H9 (cell line): ENCODE measurements around the gene KRT8. TPM values are rescaled to one million over a fixed set of nuclear protein-coding genes. Genes with fewer than 3 reads are reported as not detected.

Source experiments
- DNase-seq: peaks from one replicate; pipeline ENCODE4 v3.0.0-alpha.2; 2017
- H2AFZ ChIP-seq: one replicate; pipeline ENCODE4 v1.6.1; 2013; ENCODE audit warnings: mild to moderate bottlenecking, low read length, control low read depth, moderate library complexity
- H2AK5ac ChIP-seq: 2 replicates; pipeline ENCODE4 v1.6.1; 2013; ENCODE audit warnings: low read length, control low read depth, mixed read lengths; ENCODE audit not compliant: insufficient read length
- H2BK120ac ChIP-seq: one replicate; pipeline ENCODE4 v1.6.1; 2013; ENCODE audit warnings: low read depth, mild to moderate bottlenecking, low read length, control low read depth, inconsistent platforms; ENCODE audit not compliant: poor library complexity, severe bottlenecking
- H2BK12ac ChIP-seq: 2 replicates; pipeline ENCODE4 v1.6.1; 2013; ENCODE audit warnings: low read length, control low read depth, mixed read lengths, low read depth; ENCODE audit not compliant: insufficient read length
- H2BK15ac ChIP-seq: 2 replicates; pipeline ENCODE4 v1.6.1; 2013; ENCODE audit warnings: low read depth, low read length, control low read depth
- H2BK20ac ChIP-seq: one replicate; pipeline ENCODE4 v1.6.1; 2013; ENCODE audit warnings: low read depth, mild to moderate bottlenecking, low read length, control low read depth, inconsistent platforms; ENCODE audit not compliant: poor library complexity, severe bottlenecking
- H2BK5ac ChIP-seq: 2 replicates; pipeline ENCODE4 v1.6.1; 2013; ENCODE audit warnings: low read length, control low read depth, mixed read lengths; ENCODE audit not compliant: insufficient read length
- H3K14ac ChIP-seq: 2 replicates; pipeline ENCODE4 v1.6.1; 2013; ENCODE audit warnings: low read length, control low read depth; ENCODE audit not compliant: insufficient read depth
- H3K18ac ChIP-seq: 2 replicates; pipeline ENCODE4 v1.6.1; 2013; ENCODE audit warnings: low read depth, mild to moderate bottlenecking, mixed read lengths, low read length, control low read depth; ENCODE audit not compliant: insufficient read length
- H3K23ac ChIP-seq: 2 replicates; pipeline ENCODE4 v1.6.1; 2013; ENCODE audit warnings: low read length, control low read depth, mixed read lengths, low read depth; ENCODE audit not compliant: insufficient read length
- H3K23me2 ChIP-seq: 2 replicates; pipeline ENCODE4 v1.6.1; 2013; ENCODE audit warnings: low read depth, mild to moderate bottlenecking, mixed read lengths, low read length, control low read depth; ENCODE audit not compliant: insufficient read length, poor library complexity, severe bottlenecking
- H3K27ac ChIP-seq: 2 replicates; pipeline ENCODE4 v1.5.1; 2013; ENCODE audit warnings: low read length, control low read depth, mixed read lengths, low read depth; ENCODE audit not compliant: insufficient read length
- H3K27me3 ChIP-seq: 2 replicates; pipeline ENCODE4 v1.6.1; 2013; ENCODE audit warnings: low read length, control low read depth, inconsistent platforms; ENCODE audit not compliant: insufficient read depth
- H3K4ac ChIP-seq: 2 replicates; pipeline ENCODE4 v1.6.1; 2013; ENCODE audit warnings: low read depth, mild to moderate bottlenecking, control low read depth, inconsistent platforms, low read length, moderate library complexity
- H3K4me1 ChIP-seq: 2 replicates; pipeline ENCODE4 v1.6.1; 2013; ENCODE audit warnings: low read length, control low read depth, inconsistent platforms; ENCODE audit not compliant: insufficient read depth
- H3K4me2 ChIP-seq: 2 replicates; pipeline ENCODE4 v1.6.1; 2013; ENCODE audit warnings: low read length, control low read depth, mixed read lengths; ENCODE audit not compliant: insufficient read length, insufficient read depth
- H3K56ac ChIP-seq: 2 replicates; pipeline ENCODE4 v1.6.1; 2013; ENCODE audit warnings: low read depth, mild to moderate bottlenecking, mixed read lengths, low read length, control low read depth; ENCODE audit not compliant: insufficient read length
- H3K79me1 ChIP-seq: 2 replicates; pipeline ENCODE4 v1.6.1; 2013; ENCODE audit warnings: low read depth, mild to moderate bottlenecking, moderate library complexity, low read length, control low read depth, inconsistent platforms; ENCODE audit not compliant: insufficient read depth, poor library complexity, severe bottlenecking
- H3K79me2 ChIP-seq: 2 replicates; pipeline ENCODE4 v1.6.1; 2013; ENCODE audit warnings: low read length, control low read depth, inconsistent platforms; ENCODE audit not compliant: insufficient read depth
- H3K9ac ChIP-seq: 2 replicates; pipeline ENCODE4 v1.6.1; 2013; ENCODE audit warnings: low read length, control low read depth, mixed read lengths; ENCODE audit not compliant: insufficient read length; ENCODE audit errors: extremely low read depth
- H3K9me3 ChIP-seq: one replicate; pipeline ENCODE4 v1.6.1; 2013; ENCODE audit warnings: low read depth, low read length, inconsistent platforms; ENCODE audit not compliant: control insufficient read depth
- H3T11ph ChIP-seq: one replicate; pipeline ENCODE4 v1.6.1; 2013; ENCODE audit warnings: mild to moderate bottlenecking, low read length, control low read depth, inconsistent platforms
- H4K20me1 ChIP-seq: one replicate; pipeline ENCODE4 v1.6.1; 2013; ENCODE audit not compliant: control insufficient read depth, insufficient read length, insufficient read depth
- H4K5ac ChIP-seq: 2 replicates; pipeline ENCODE4 v1.6.1; 2013; ENCODE audit warnings: low read depth, mild to moderate bottlenecking, mixed read lengths, low read length, control low read depth; ENCODE audit not compliant: insufficient read length
- H4K8ac ChIP-seq: replicated peaks from 2 replicates; pipeline ENCODE4 v1.6.1; 2013; ENCODE audit warnings: low read length, control low read depth, mixed read lengths, low read depth; ENCODE audit not compliant: insufficient read length
- H4K91ac ChIP-seq: 2 replicates; pipeline ENCODE4 v1.6.1; 2013; ENCODE audit warnings: low read depth, mild to moderate bottlenecking, moderate library complexity, mixed read lengths, low read length, control low read depth; ENCODE audit not compliant: insufficient read length
- H3K27ac Mint-ChIP-seq, 3 experiments: 2 replicates in 2 of 3; 3 replicates in 1 of 3; pipeline ENCODE4 v1.8.0; 2020 to 2021; ENCODE audit warnings: mixed read lengths in 3 of 3, mild to moderate bottlenecking in 1 of 3, moderate library complexity in 1 of 3
- H3K27me3 Mint-ChIP-seq: 2 replicates; pipeline ENCODE4 v1.8.0; 2021; ENCODE audit warnings: low read depth, mild to moderate bottlenecking, moderate library complexity, mixed read lengths
- H3K36me3 Mint-ChIP-seq, 3 experiments: 2 replicates in 2 of 3; 3 replicates in 1 of 3; pipeline ENCODE4 v1.8.0; 2020 to 2021; ENCODE audit warnings: low read depth in 3 of 3, mixed read lengths in 3 of 3; ENCODE audit not compliant: insufficient read depth in 1 of 3
- H3K4me1 Mint-ChIP-seq, 2 experiments: 2 replicates each; pipeline ENCODE4 v1.8.0; 2020; ENCODE audit warnings: mixed read lengths in 2 of 2
- H3K4me3 Mint-ChIP-seq, 2 experiments: 2 replicates in 1 of 2; 3 replicates in 1 of 2; pipeline ENCODE4 v1.8.0; 2020 to 2021; ENCODE audit warnings: mild to moderate bottlenecking in 2 of 2, mixed read lengths in 2 of 2, moderate library complexity in 1 of 2
- H3K9me3 Mint-ChIP-seq, 2 experiments: 2 replicates in 1 of 2; 3 replicates in 1 of 2; pipeline ENCODE4 v1.8.0; 2020; ENCODE audit warnings: mild to moderate bottlenecking in 2 of 2, mixed read lengths in 2 of 2, moderate library complexity in 1 of 2
- WGBS: extraction: QIAGEN DNeasy Blood & Tissue Kit; methylation state at CpG from one replicate; pipeline ENCODE4 v1.1.7; 2013; ENCODE audit warnings: missing lambda C conversion rate, low lambda C conversion rate, mixed read lengths; ENCODE audit not compliant: insufficient read length; ENCODE audit errors: extremely low coverage; 5-methylcytosine and 5-hydroxymethylcytosine counted together
- total RNA-seq: library from RNA; stranded (reverse); gene quantifications from 2 replicates; pipeline ENCODE4 v1.2.1, GENCODE V29; 2021
- TF ChIP-seq, protein P1 (sequence below): fragments of 200-600 bp; sonication (generic); conservative IDR thresholded peaks from 3 replicates; pipeline ENCODE4 v1.8.0; 2021; ENCODE audit warnings: antibody characterized with exemption, mild to moderate bottlenecking

The KRT8 gene
- total RNA-seq, 1 experiment from 2014 or later, result 244 TPM

DNA sequence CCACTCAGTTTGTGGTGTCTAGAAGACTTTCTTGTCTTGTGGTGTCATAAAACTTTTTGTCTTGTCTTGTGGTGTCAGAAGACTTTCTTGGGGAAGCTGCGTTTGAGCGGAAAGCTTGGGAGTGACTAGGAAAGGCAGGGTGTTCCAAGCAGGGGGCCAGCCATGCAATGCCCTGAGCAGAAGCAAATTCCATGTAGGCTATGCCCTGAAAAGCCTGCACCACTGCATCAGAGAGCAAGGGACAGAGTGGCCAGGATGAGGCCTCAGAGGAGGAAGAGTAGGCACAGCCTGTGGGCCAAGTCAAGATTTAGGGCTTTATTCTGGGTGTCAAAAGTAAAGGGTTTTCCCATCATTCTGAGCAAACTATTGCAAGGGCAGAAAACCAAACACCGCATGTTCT, 14.5 kb downstream of the KRT8 start:
- Histone ChIP-seq H4K5ac (no peak overlapping the region), H3K4ac (no peak overlapping the region), H3K14ac (no peak overlapping the region), H3K23me2 (no peaks in the 10 kb centered on the region), H3K9me3 (no peaks in the 10 kb centered on the region), H3K9ac (no peak overlapping the region), H4K8ac (no peak overlapping the region), H2BK12ac (no peak overlapping the region), H3K4me2 (no peak overlapping the region), H2AK5ac (no peak overlapping the region), H3K27ac (no peak overlapping the region), H3K79me2 (no peaks in the 10 kb centered on the region), H2BK5ac (no peak overlapping the region), H2BK120ac (no peak overlapping the region), H3K56ac (no peak overlapping the region), H3K79me1 (no peaks in the 10 kb centered on the region), H2BK20ac (no peak overlapping the region), H3K18ac (no peak overlapping the region), H3T11ph (no peak overlapping the region), H3K4me1 (no peaks in the 10 kb centered on the region), H3K27me3 (no peaks in the 10 kb centered on the region), H2AFZ (no peak overlapping the region), H4K20me1 (no peaks in the 10 kb centered on the region), H2BK15ac (no peak overlapping the region), H4K91ac (no peak overlapping the region), H3K23ac (no peak overlapping the region)
- Mint-ChIP-seq H3K27me3 (no peaks in the 10 kb centered on the region), H3K27ac (no peak overlapping the region), H3K4me1 (0 out of 4 replicates have a peak, but pooled peaks cover 0 to 3% of the 10 kb centered on the region in 2 experiments), H3K4me3 (no peak overlapping the region), H3K36me3 (no peaks in the 10 kb centered on the region), H3K9me3 (peaks cover 0 to 3% of the 10 kb centered on the region in 2 experiments; a peak in 2 of 5 replicates)
- TF ChIP-seq, protein P1, sequence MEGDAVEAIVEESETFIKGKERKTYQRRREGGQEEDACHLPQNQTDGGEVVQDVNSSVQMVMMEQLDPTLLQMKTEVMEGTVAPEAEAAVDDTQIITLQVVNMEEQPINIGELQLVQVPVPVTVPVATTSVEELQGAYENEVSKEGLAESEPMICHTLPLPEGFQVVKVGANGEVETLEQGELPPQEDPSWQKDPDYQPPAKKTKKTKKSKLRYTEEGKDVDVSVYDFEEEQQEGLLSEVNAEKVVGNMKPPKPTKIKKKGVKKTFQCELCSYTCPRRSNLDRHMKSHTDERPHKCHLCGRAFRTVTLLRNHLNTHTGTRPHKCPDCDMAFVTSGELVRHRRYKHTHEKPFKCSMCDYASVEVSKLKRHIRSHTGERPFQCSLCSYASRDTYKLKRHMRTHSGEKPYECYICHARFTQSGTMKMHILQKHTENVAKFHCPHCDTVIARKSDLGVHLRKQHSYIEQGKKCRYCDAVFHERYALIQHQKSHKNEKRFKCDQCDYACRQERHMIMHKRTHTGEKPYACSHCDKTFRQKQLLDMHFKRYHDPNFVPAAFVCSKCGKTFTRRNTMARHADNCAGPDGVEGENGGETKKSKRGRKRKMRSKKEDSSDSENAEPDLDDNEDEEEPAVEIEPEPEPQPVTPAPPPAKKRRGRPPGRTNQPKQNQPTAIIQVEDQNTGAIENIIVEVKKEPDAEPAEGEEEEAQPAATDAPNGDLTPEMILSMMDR, result no peak
- DNase-seq, result peak; percentile 24
- WGBS, result no CpG with 5 or more reads among the region's 3 CpGs
